ENCODE data around the gene NDUFB2.
"Not testable (repeated sequence)": the region's sequence is repeated elsewhere in the genome, so short reads cannot be mapped to it uniquely, and the experiment has no call there.

- not testable (repeated sequence) for TF ChIP-seq OVOL2 (CRISPR knock-in tag; IDR thresholded peaks at IDR 0.05; ENCODE audit: borderline replicate concordance); JUN (CRISPR knock-in tag; IDR thresholded peaks at IDR 0.05); ZNF121 (CRISPR knock-in tag; IDR thresholded peaks at IDR 0.05); CTCF (IDR thresholded peaks at IDR 0.05); MAX (CRISPR knock-in tag; IDR thresholded peaks at IDR 0.05); ELF4 (CRISPR knock-in tag; IDR thresholded peaks at IDR 0.05; ENCODE audit: low read depth); IRF1 (CRISPR knock-in tag; IDR thresholded peaks at IDR 0.05); NR2C2 (CRISPR knock-in tag; IDR thresholded peaks at IDR 0.05); ESRRA (CRISPR knock-in tag; IDR thresholded peaks at IDR 0.05; ENCODE audit: borderline replicate concordance); ZBTB21 (CRISPR knock-in tag; IDR thresholded peaks at IDR 0.05; ENCODE audit: borderline replicate concordance)
Observed at GRCh38 chr7:140669862-140670261, 26.6 kb upstream of the NDUFB2 start.

Data from WTC11 (cell line).